ENCODE measurements around the gene STK39. TPM values are rescaled to one million over a fixed set of nuclear protein-coding genes. Genes with fewer than 3 reads are reported as not detected.

Gene STK39
- total RNA-seq, 2 experiments from 2014 or later: 17.7 to 41.1 TPM

DNA sequence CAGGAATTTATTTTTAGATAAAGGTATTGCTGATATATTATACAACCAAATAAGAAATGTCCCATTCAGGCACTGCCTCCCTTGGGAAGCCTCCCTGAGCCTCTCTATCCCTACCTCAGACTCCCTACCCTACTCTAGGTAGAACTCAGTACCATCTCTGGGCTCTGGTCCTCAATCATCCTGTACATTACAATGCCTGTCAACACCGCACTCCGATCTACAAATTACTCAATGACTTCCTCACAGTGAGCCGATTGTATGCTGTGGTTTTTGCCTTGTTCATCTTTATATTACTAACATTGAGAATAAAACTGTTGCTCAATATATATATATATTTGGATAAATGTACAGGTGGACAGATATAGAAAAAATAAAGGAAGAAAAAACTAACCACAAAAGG, 207.5 kb downstream of the STK39 start:
- no peak overlapping the region for H3K4me3 ChIP-seq (ENCODE audit: low read depth, low read length, poor library complexity, severe bottlenecking)
- no peaks in the 10 kb centered on the region for H3K9me2 ChIP-seq (ENCODE audit: insufficient read depth, low read length)
- H3K27ac ChIP-seq (ENCODE audit: low read depth, low read length, poor library complexity, severe bottlenecking): no peak overlapping the region
- TF ChIP-seq CTCF (conservative IDR thresholded peaks at IDR 0.05; ENCODE audit: low read length) (no peak), EZH2phosphoT487 (IDR thresholded peaks at IDR 0.05; ENCODE audit: borderline replicate concordance, low read depth, low read length) (no peak)
- H2AFZ ChIP-seq (ENCODE audit: low read length): no peak overlapping the region
- peaks cover 3% of the 10 kb centered on the region; the same call in 1 of the 2 replicates for H3K36me3 ChIP-seq (ENCODE audit: insufficient read depth, low read length)
- no TSS peak for BruUV-seq (replicated peaks)
- no peak for DNase-seq (ENCODE audit: low spot score)
- POLR2A ChIA-PET: no interaction called here
- no peaks in the 10 kb centered on the region for H3K79me2 ChIP-seq (ENCODE audit: insufficient read depth, low read depth, low read length)
- H3K4me1 ChIP-seq (ENCODE audit: insufficient read depth, low read length, poor library complexity, severe bottlenecking): peaks cover 39% of the 10 kb centered on the region
- H3K9me3 ChIP-seq (ENCODE audit: low read length): no peaks in the 10 kb centered on the region
- H4K20me1 ChIP-seq (ENCODE audit: insufficient read depth, low read length): no peaks in the 10 kb centered on the region
- intact Hi-C loops (cut with micrococcal nuclease; ENCODE audit: unreplicated experiment): loop anchor here (10.0 kb wide), 1 partner anchor 205 kb away; the partner anchor contains the start of gene STK39
- CTCF ChIA-PET (ENCODE audit: unreplicated experiment): no interaction called here
- no peak overlapping the region for H3K4me2 ChIP-seq (ENCODE audit: low read length)

GRCh38 chr2:168037778-168038177, 209.6 kb downstream of the STK39 start:
- DNase-seq (ENCODE audit: low spot score): no peak
- intact Hi-C loops (cut with micrococcal nuclease; ENCODE audit: unreplicated experiment): no loop called here
- CTCF ChIA-PET (ENCODE audit: unreplicated experiment): no interaction called here
- H3K4me3 ChIP-seq (ENCODE audit: low read depth, low read length, poor library complexity, severe bottlenecking): no peak overlapping the region
- TF ChIP-seq EZH2phosphoT487 (IDR thresholded peaks at IDR 0.05; ENCODE audit: borderline replicate concordance, low read depth, low read length): no peak
- no peak for TF ChIP-seq CTCF (conservative IDR thresholded peaks at IDR 0.05; ENCODE audit: low read length)
- POLR2A ChIA-PET: no interaction called here
- BruUV-seq (replicated peaks): no TSS peak
- H3K4me1 ChIP-seq (ENCODE audit: insufficient read depth, low read length, poor library complexity, severe bottlenecking): peaks cover 20% of the 10 kb centered on the region
- H4K20me1 ChIP-seq (ENCODE audit: insufficient read depth, low read length): no peaks in the 10 kb centered on the region
- no peak overlapping the region for H3K4me2 ChIP-seq (ENCODE audit: low read length)
- H3K36me3 ChIP-seq (ENCODE audit: insufficient read depth, low read length): peaks cover 3% of the 10 kb centered on the region; the same call in 1 of the 2 replicates
- H3K9me3 ChIP-seq (ENCODE audit: low read length): no peaks in the 10 kb centered on the region
- no peaks in the 10 kb centered on the region for H3K79me2 ChIP-seq (ENCODE audit: insufficient read depth, low read depth, low read length)
- H3K27ac ChIP-seq (ENCODE audit: low read depth, low read length, poor library complexity, severe bottlenecking): no peak overlapping the region
- no peak overlapping the region for H2AFZ ChIP-seq (ENCODE audit: low read length)
- H3K9me2 ChIP-seq (ENCODE audit: insufficient read depth, low read length): no peaks in the 10 kb centered on the region

- intact Hi-C loops (cut with micrococcal nuclease; ENCODE audit: unreplicated experiment): no loop called here
These were observed 211.9 kb downstream of the STK39 start for GRCh38 chr2:168035458-168035857.

More at GRCh38 chr2:168035458-168035857, 211.9 kb downstream of the STK39 start:
- Histone ChIP-seq H2AFZ (ENCODE audit: low read length) (no peak overlapping the region), H3K9me2 (ENCODE audit: insufficient read depth, low read length) (no peaks in the 10 kb centered on the region), H3K4me3 (ENCODE audit: low read depth, low read length, poor library complexity, severe bottlenecking) (no peak overlapping the region), H3K4me2 (ENCODE audit: low read length) (0 out of 2 replicates have a peak overlapping the region, but pooled peaks have one; percentile 7), H3K27ac (ENCODE audit: low read depth, low read length, poor library complexity, severe bottlenecking) (no peak overlapping the region), H3K36me3 (ENCODE audit: insufficient read depth, low read length) (no peaks in the 10 kb centered on the region), H4K20me1 (ENCODE audit: insufficient read depth, low read length) (no peaks in the 10 kb centered on the region), H3K79me2 (ENCODE audit: insufficient read depth, low read depth, low read length) (no peaks in the 10 kb centered on the region), H3K9me3 (ENCODE audit: low read length) (no peaks in the 10 kb centered on the region), H3K4me1 (ENCODE audit: insufficient read depth, low read length, poor library complexity, severe bottlenecking) (peaks cover 5% of the 10 kb centered on the region)
- POLR2A ChIA-PET: interaction anchor here (1.6 kb wide), 1 partner anchor 26 kb away, joined by 3 read pairs; no protein-coding TSS in a partner anchor
- CTCF ChIA-PET (ENCODE audit: unreplicated experiment): no interaction called here
- no TSS peak for BruUV-seq (replicated peaks)
- TF ChIP-seq CTCF (conservative IDR thresholded peaks at IDR 0.05; ENCODE audit: low read length) (no peak), EZH2phosphoT487 (IDR thresholded peaks at IDR 0.05; ENCODE audit: borderline replicate concordance, low read depth, low read length) (no peak)
- no peak for DNase-seq (ENCODE audit: low spot score)
